HEK293 (cell line): ENCODE measurements around the gene ZNF524.
A peak's percentile ranks its signal among the peaks of the same experiment; 100 is the strongest.

Experiments used
- CTCF ChIA-PET: fragments of 350-600 bp; formaldehyde crosslinking; extraction: SDS; loops from one replicate; lab custom pipeline; 2021; ENCODE audit warnings: antibody characterized with exemption; lab: Yijun Ruan, JAX
- POLR2A ChIA-PET: fragments of 300-600 bp; formaldehyde crosslinking; extraction: SDS; loops from one replicate; lab custom pipeline; 2020; ENCODE audit warnings: antibody characterized with exemption, inconsistent platforms; lab: Yijun Ruan, JAX
- H3K27ac ChIP-seq: fragments of 200-500 bp; sonication (Bioruptor generic); 2 replicates; pipeline ENCODE4 v1.5.1; 2014; ENCODE audit warnings: low read depth, low read length, control low read depth, inconsistent platforms; ENCODE audit errors: extremely low read depth
- H3K36me3 ChIP-seq, 2 experiments: fragments of 200-500 bp in 1 of 2; sonication (Bioruptor generic) in 1 of 2; 1 replicate in 1 of 2; 2 replicates in 1 of 2; pipeline ENCODE4 v1.5.1; 2014 to 2017; ENCODE audit warnings: inconsistent platforms in 2 of 2, low read length in 2 of 2; ENCODE audit not compliant: control insufficient read depth in 2 of 2, insufficient read depth in 1 of 2
- H3K4me1 ChIP-seq: fragments of 200-500 bp; sonication (Bioruptor generic); 2 replicates; pipeline ENCODE4 v1.5.1; 2014; ENCODE audit warnings: mild to moderate bottlenecking, low read length, inconsistent platforms; ENCODE audit not compliant: control insufficient read depth, insufficient read depth
- H3K4me3 ChIP-seq: 2 replicates; pipeline ENCODE4 v1.5.1; 2011; ENCODE audit warnings: low read depth, mild to moderate bottlenecking, control low read depth, low read length, moderate library complexity
- H3K9me3 ChIP-seq: fragments of 200-500 bp; sonication (Bioruptor generic); 2 replicates; pipeline ENCODE4 v1.5.1; 2014; ENCODE audit warnings: low read depth, low read length, inconsistent platforms; ENCODE audit not compliant: control insufficient read depth, insufficient read depth
- KLF1 ChIP-seq: fragments of 450-650 bp; formaldehyde crosslinking; IDR thresholded peaks from 2 replicates; pipeline ENCODE4 v1.5.1; 2016; ENCODE audit warnings: missing biosample characterization, missing genetic modification characterization
- KLF10 ChIP-seq: fragments of 450-650 bp; IDR thresholded peaks from 2 replicates; pipeline ENCODE4 v1.5.1; 2018; ENCODE audit warnings: missing biosample characterization, mild to moderate bottlenecking, missing genetic modification characterization
- KLF8 ChIP-seq: fragments of 450-650 bp; formaldehyde crosslinking; IDR thresholded peaks from 2 replicates; pipeline ENCODE4 v1.5.1; 2016; ENCODE audit warnings: missing biosample characterization, missing genetic modification characterization
- KLF9 ChIP-seq: fragments of 450-650 bp; formaldehyde crosslinking; IDR thresholded peaks from 2 replicates; pipeline ENCODE4 v1.5.1; 2016; ENCODE audit warnings: missing biosample characterization, missing genetic modification characterization, low read depth
- RBAK ChIP-seq: fragments of 450-650 bp; formaldehyde crosslinking; IDR thresholded peaks from 2 replicates; pipeline ENCODE4 v1.5.1; 2016; ENCODE audit warnings: missing biosample characterization, missing genetic modification characterization
- SCRT1 ChIP-seq: fragments of 450-650 bp; formaldehyde crosslinking; IDR thresholded peaks from 2 replicates; pipeline ENCODE4 v1.5.1; 2016; ENCODE audit warnings: missing biosample characterization, missing genetic modification characterization, borderline replicate concordance
- SCRT2 ChIP-seq: fragments of 450-650 bp; formaldehyde crosslinking; IDR thresholded peaks from 2 replicates; pipeline ENCODE4 v1.5.1; 2016; ENCODE audit warnings: missing biosample characterization, missing genetic modification characterization
- SP2 ChIP-seq: fragments of 450-650 bp; formaldehyde crosslinking; IDR thresholded peaks from 2 replicates; pipeline ENCODE4 v1.5.1; 2016; ENCODE audit warnings: missing biosample characterization, missing genetic modification characterization
- ZNF133 ChIP-seq: fragments of 450-650 bp; formaldehyde crosslinking; IDR thresholded peaks from 2 replicates; pipeline ENCODE4 v1.5.1; 2016; ENCODE audit warnings: missing biosample characterization, missing genetic modification characterization
- ZNF223 ChIP-seq: fragments of 450-650 bp; formaldehyde crosslinking; IDR thresholded peaks from 2 replicates; pipeline ENCODE4 v1.5.1; 2016; ENCODE audit warnings: missing biosample characterization, missing genetic modification characterization
- ZNF248 ChIP-seq: fragments of 450-650 bp; formaldehyde crosslinking; IDR thresholded peaks from 2 replicates; pipeline ENCODE4 v1.5.1; 2017; ENCODE audit warnings: missing biosample characterization, missing genetic modification characterization
- ZNF37A ChIP-seq: fragments of 450-650 bp; IDR thresholded peaks from 2 replicates; pipeline ENCODE4 v1.5.1; 2018; ENCODE audit warnings: missing biosample characterization, missing genetic modification characterization
- ZNF555 ChIP-seq: fragments of 450-650 bp; formaldehyde crosslinking; conservative IDR thresholded peaks from 2 replicates; pipeline ENCODE4 v1.5.1; 2017; ENCODE audit warnings: missing biosample characterization, mild to moderate bottlenecking, missing genetic modification characterization, inconsistent platforms
- ZNF561 ChIP-seq: fragments of 450-650 bp; IDR thresholded peaks from 2 replicates; pipeline ENCODE4 v1.5.1; 2018; ENCODE audit warnings: missing biosample characterization, missing genetic modification characterization, borderline replicate concordance
- ZNF596 ChIP-seq: fragments of 450-650 bp; IDR thresholded peaks from 2 replicates; pipeline ENCODE4 v1.5.0; 2018; ENCODE audit warnings: missing biosample characterization, mild to moderate bottlenecking, missing genetic modification characterization, moderate library complexity
- ZNF707 ChIP-seq: fragments of 450-650 bp; formaldehyde crosslinking; IDR thresholded peaks from 2 replicates; pipeline ENCODE4 v1.5.1; 2016; ENCODE audit warnings: missing biosample characterization, missing genetic modification characterization
- TF ChIP-seq, protein P1 (sequence below): fragments of 450-650 bp; formaldehyde crosslinking; IDR thresholded peaks from 2 replicates; pipeline ENCODE4 v1.5.1; 2016; ENCODE audit warnings: missing biosample characterization, missing genetic modification characterization
- TF ChIP-seq, protein P2 (sequence below): fragments of 450-650 bp; formaldehyde crosslinking; IDR thresholded peaks from 2 replicates; pipeline ENCODE4 v1.5.1; 2016; ENCODE audit warnings: missing biosample characterization, missing genetic modification characterization
- TF ChIP-seq, protein P3 (sequence below): fragments of 450-650 bp; formaldehyde crosslinking; IDR thresholded peaks from 2 replicates; pipeline ENCODE4 v1.5.1; 2016; ENCODE audit warnings: missing biosample characterization, missing genetic modification characterization

Gene ZNF524

DNA sequence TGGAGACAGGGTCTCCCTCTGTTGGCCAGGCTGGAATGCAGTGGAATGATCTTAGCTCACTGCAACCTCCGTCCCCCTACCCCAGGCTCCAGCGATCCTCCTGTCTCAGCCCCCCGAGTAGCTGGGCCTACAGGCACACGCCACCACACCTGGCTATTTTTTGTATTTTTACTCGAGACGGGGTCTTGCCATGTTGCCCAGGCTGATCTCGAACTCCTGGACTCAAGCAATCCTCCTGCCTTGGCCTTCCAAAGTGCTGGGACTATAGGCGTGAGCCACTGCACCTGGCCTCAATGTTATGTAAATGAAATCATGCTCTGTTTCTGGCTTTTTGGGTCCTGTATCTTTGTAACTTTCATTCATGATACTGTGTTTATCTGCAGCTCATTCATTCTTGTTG, 11.3 kb upstream of the ZNF524 start (continued):
- TF ChIP-seq ZNF561 (tag by site-specific recombination) (no peak), ZNF707 (tag by site-specific recombination) (no peak)

DNA sequence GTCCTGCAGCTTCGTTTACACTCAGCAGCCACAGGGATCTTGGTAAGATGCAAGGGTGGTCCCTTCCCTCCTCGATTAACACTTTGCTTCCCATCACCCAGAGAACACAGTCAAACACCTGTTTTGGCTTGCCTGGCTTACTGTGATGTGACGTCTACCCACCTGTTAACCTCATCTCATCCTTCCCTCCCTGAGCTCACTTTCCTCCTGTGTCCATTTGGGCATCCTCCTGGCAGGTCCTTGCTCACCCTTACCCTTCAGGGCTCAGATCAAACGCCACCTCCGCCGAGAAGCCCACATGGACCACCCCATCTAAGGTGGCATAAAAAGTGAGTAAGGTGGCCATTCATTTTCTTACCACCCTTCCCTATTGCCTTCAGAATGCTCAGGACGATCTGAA, 10.0 kb upstream of the ZNF524 start:
- Histone ChIP-seq H3K36me3 (peaks cover 3 to 14% of the 10 kb centered on the region in 2 experiments), H3K4me3 (no peak overlapping the region), H3K9me3 (no peaks in the 10 kb centered on the region), H3K4me1 (peaks cover 11% of the 10 kb centered on the region), H3K27ac (no peak overlapping the region)
- TF ChIP-seq SCRT2 (tag by site-specific recombination), result peak; percentile 88
- TF ChIP-seq RBAK (tag by site-specific recombination), result no peak
- TF ChIP-seq SCRT1 (tag by site-specific recombination), result peak; percentile 87
- ChIA-PET CTCF (interaction anchor here (0.7 kb wide), 1 partner anchor 10 kb away, joined by 3 read pairs; no protein-coding TSS in a partner anchor), POLR2A (interaction anchor here (6.9 kb wide), 1 partner anchor 8 kb away, joined by 71 read pairs; the partner anchor contains the start of genes FIZ1 and ZNF524)

DNA sequence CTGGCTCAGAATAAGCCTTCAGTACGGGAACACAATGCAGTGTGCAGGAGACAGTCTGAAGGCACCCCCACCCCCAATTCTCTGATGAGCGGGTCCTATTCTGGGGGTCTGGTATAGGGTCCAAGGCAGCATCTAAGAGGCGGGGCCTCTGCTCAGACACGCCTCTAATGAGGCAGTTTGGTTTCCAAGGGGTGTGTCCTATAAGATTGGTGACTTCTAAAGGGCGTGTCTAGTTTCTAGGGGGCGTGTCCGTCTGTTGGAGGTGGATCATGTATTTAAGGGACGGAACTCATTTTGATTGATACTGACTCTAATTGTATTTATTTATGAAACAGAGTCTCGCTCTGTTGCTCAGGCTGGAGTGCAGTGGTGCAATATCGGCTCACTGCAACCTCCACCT, 9.5 kb upstream of the ZNF524 start:
- Histone ChIP-seq H3K4me1 (peaks cover 7% of the 10 kb centered on the region), H3K27ac (no peak overlapping the region), H3K4me3 (no peak overlapping the region), H3K9me3 (no peaks in the 10 kb centered on the region), H3K36me3 (peaks cover 3 to 19% of the 10 kb centered on the region in 2 experiments)
- TF ChIP-seq ZNF248 (tag by site-specific recombination) (no peak), KLF9 (tag by site-specific recombination) (peak; percentile 90), KLF10 (peak; percentile 89), ZNF223 (tag by site-specific recombination) (no peak), ZNF596 (tag by site-specific recombination) (no peak), SP2 (tag by site-specific recombination) (peak; percentile 34; the same call in 1 of the 2 replicates), KLF1 (tag by site-specific recombination) (peak; percentile 59)
- TF ChIP-seq, protein P1, sequence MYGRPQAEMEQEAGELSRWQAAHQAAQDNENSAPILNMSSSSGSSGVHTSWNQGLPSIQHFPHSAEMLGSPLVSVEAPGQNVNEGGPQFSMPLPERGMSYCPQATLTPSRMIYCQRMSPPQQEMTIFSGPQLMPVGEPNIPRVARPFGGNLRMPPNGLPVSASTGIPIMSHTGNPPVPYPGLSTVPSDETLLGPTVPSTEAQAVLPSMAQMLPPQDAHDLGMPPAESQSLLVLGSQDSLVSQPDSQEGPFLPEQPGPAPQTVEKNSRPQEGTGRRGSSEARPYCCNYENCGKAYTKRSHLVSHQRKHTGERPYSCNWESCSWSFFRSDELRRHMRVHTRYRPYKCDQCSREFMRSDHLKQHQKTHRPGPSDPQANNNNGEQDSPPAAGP (tag by site-specific recombination), result no peak
- TF ChIP-seq, protein P2, sequence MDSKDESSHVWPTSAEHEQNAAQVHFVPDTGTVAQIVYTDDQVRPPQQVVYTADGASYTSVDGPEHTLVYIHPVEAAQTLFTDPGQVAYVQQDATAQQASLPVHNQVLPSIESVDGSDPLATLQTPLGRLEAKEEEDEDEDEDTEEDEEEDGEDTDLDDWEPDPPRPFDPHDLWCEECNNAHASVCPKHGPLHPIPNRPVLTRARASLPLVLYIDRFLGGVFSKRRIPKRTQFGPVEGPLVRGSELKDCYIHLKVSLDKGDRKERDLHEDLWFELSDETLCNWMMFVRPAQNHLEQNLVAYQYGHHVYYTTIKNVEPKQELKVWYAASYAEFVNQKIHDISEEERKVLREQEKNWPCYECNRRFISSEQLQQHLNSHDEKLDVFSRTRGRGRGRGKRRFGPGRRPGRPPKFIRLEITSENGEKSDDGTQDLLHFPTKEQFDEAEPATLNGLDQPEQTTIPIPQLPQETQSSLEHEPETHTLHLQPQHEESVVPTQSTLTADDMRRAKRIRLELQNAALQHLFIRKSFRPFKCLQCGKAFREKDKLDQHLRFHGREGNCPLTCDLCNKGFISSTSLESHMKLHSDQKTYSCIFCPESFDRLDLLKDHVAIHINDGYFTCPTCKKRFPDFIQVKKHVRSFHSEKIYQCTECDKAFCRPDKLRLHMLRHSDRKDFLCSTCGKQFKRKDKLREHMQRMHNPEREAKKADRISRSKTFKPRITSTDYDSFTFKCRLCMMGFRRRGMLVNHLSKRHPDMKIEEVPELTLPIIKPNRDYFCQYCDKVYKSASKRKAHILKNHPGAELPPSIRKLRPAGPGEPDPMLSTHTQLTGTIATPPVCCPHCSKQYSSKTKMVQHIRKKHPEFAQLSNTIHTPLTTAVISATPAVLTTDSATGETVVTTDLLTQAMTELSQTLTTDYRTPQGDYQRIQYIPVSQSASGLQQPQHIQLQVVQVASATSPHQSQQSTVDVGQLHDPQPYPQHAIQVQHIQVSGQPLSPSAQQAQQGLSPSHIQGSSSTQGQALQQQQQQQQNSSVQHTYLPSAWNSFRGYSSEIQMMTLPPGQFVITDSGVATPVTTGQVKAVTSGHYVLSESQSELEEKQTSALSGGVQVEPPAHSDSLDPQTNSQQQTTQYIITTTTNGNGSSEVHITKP (tag by site-specific recombination), result no peak
- ChIA-PET POLR2A (no interaction called here), CTCF (no interaction called here)

DNA sequence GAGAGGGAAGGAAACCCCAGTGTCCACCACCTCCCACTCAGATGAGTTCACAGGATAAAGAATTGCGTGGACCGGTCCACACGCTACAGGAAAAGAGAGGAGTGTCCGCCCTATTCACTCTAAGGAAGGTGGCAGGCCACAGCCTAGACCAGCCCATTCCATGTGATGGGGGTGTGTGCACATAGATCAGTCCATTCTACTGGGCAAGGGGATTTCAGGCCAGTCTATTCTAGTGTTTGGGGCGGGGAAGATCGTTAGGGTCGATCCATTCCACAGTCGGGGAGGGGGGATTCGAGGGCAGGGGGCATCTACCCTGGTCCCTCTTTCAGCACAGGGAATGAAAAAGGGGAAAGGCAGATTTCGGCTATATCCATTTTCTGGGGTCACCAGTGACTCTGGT, 8.5 kb upstream of the ZNF524 start:
- Histone ChIP-seq H3K4me3 (no peak overlapping the region), H3K9me3 (no peaks in the 10 kb centered on the region), H3K4me1 (peaks cover 4% of the 10 kb centered on the region), H3K27ac (no peak overlapping the region), H3K36me3 (peaks cover 7 to 28% of the 10 kb centered on the region in 2 experiments)
- POLR2A ChIA-PET, result interaction anchor here (0.6 kb wide), 1 partner anchor 115 kb away, joined by 4 read pairs; no protein-coding TSS in a partner anchor
- CTCF ChIA-PET, result no interaction called here
- TF ChIP-seq, protein P3, sequence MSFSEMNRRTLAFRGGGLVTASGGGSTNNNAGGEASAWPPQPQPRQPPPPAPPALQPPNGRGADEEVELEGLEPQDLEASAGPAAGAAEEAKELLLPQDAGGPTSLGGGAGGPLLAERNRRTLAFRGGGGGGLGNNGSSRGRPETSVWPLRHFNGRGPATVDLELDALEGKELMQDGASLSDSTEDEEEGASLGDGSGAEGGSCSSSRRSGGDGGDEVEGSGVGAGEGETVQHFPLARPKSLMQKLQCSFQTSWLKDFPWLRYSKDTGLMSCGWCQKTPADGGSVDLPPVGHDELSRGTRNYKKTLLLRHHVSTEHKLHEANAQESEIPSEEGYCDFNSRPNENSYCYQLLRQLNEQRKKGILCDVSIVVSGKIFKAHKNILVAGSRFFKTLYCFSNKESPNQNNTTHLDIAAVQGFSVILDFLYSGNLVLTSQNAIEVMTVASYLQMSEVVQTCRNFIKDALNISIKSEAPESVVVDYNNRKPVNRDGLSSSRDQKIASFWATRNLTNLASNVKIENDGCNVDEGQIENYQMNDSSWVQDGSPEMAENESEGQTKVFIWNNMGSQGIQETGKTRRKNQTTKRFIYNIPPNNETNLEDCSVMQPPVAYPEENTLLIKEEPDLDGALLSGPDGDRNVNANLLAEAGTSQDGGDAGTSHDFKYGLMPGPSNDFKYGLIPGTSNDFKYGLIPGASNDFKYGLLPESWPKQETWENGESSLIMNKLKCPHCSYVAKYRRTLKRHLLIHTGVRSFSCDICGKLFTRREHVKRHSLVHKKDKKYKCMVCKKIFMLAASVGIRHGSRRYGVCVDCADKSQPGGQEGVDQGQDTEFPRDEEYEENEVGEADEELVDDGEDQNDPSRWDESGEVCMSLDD (tag by site-specific recombination), result no peak
- TF ChIP-seq, protein P2 (tag by site-specific recombination), result peak; percentile 98
- TF ChIP-seq ZNF37A (tag by site-specific recombination) (no peak), ZNF133 (tag by site-specific recombination) (no peak), ZNF248 (tag by site-specific recombination) (no peak), ZNF555 (tag by site-specific recombination) (no peak), KLF8 (tag by site-specific recombination) (no peak)
